HepG2 (cell line): ENCODE results near the gene NOL4L. TPM values are rescaled to one million over a fixed set of nuclear protein-coding genes. Genes with fewer than 3 reads are reported as not detected.

Experiments used
- AKAP8 ChIP-seq: sonication (generic); formaldehyde crosslinking; IDR thresholded peaks from 2 replicates; pipeline ENCODE4 v1.5.1; 2020; ENCODE audit warnings: mild to moderate bottlenecking, missing genetic modification reagents
- BCL6 ChIP-seq: IDR thresholded peaks from 2 replicates; pipeline ENCODE4 v1.6.1; 2016; ENCODE audit warnings: missing genetic modification reagents, missing compliant biosample characterization
- EED ChIP-seq: sonication (generic); formaldehyde crosslinking; IDR thresholded peaks from 2 replicates; pipeline ENCODE4 v1.5.0; 2020; ENCODE audit warnings: mild to moderate bottlenecking, missing genetic modification reagents
- MTF2 ChIP-seq: sonication (generic); formaldehyde crosslinking; IDR thresholded peaks from 2 replicates; pipeline ENCODE4 v1.5.0; 2020; ENCODE audit warnings: missing genetic modification reagents, borderline replicate concordance
- POGZ ChIP-seq: sonication (generic); formaldehyde crosslinking; IDR thresholded peaks from 2 replicates; pipeline ENCODE4 v1.4.0; 2020; ENCODE audit warnings: mild to moderate bottlenecking, missing genetic modification reagents
- POLR2A ChIP-seq, 2 experiments: IDR thresholded peaks; 2 replicates each; pipeline ENCODE4 v1.6.1; 2011; ENCODE audit warnings: low read depth in 2 of 2, low read length in 2 of 2, mild to moderate bottlenecking in 1 of 2, moderate library complexity in 1 of 2; ENCODE audit not compliant: insufficient read depth in 1 of 2
- RARG ChIP-seq: sonication (generic); formaldehyde crosslinking; IDR thresholded peaks from 2 replicates; pipeline ENCODE4 v1.4.0; 2020; ENCODE audit warnings: low read depth, mild to moderate bottlenecking, missing genetic modification reagents
- SIX1 ChIP-seq: sonication (generic); formaldehyde crosslinking; IDR thresholded peaks from 2 replicates; pipeline ENCODE4 v1.4.0; 2020; ENCODE audit warnings: missing genetic modification reagents, borderline replicate concordance
- ZBTB43 ChIP-seq: sonication (generic); formaldehyde crosslinking; conservative IDR thresholded peaks from 2 replicates; pipeline ENCODE4 v1.4.0; 2020; ENCODE audit warnings: missing genetic modification reagents
- ZFP37 ChIP-seq: sonication (generic); formaldehyde crosslinking; IDR thresholded peaks from 2 replicates; pipeline ENCODE4 v1.4.0; 2020; ENCODE audit warnings: missing genetic modification reagents, borderline replicate concordance
- ZNF264 ChIP-seq: sonication (generic); formaldehyde crosslinking; IDR thresholded peaks from 2 replicates; pipeline ENCODE4 v1.4.0; 2020; ENCODE audit warnings: missing genetic modification reagents
- ZNF660 ChIP-seq: sonication (generic); formaldehyde crosslinking; IDR thresholded peaks from 2 replicates; pipeline ENCODE4 v1.5.1; 2020; ENCODE audit warnings: mild to moderate bottlenecking, low read depth, missing genetic modification reagents, borderline replicate concordance
- ZNF788 ChIP-seq: sonication (generic); formaldehyde crosslinking; IDR thresholded peaks from 2 replicates; pipeline ENCODE4 v1.5.0; 2020; ENCODE audit warnings: mild to moderate bottlenecking, missing genetic modification reagents, borderline replicate concordance
- polyA plus RNA-seq, 8 experiments: library from polyadenylated mRNA; depleted of rRNA in 3 of 8; stranded (reverse) in 7 of 8; unstranded in 1 of 8; fragments of >200 nt; fragmentation: Illumina TruSeq in 4 of 8; extraction: Trizol in 4 of 8; gene quantifications; 2 replicates each; pipeline versions ENCODE4 v1.2.1 to v1.2.3, GENCODE V29; 2011 to 2016; ENCODE audit warnings: low read depth in 4 of 8, missing spikeins in 1 of 8, mixed read lengths in 1 of 8; ENCODE audit not compliant: insufficient read depth in 1 of 8
- total RNA-seq, 5 experiments: library from RNA; depleted of rRNA; stranded (reverse); fragments of >200 nt; fragmentation: Illumina TruSeq; extraction: Trizol; gene quantifications; 2 replicates each; pipeline ENCODE4 v1.2.3, GENCODE V29; 2016; ENCODE audit warnings: low read depth in 1 of 5
- TF ChIP-seq, protein P1 (sequence below): sonication (generic); formaldehyde crosslinking; IDR thresholded peaks from 2 replicates; pipeline ENCODE4 v1.5.0; 2020; ENCODE audit warnings: missing genetic modification reagents
- TF ChIP-seq, protein P2 (sequence below): IDR thresholded peaks from 2 replicates; pipeline ENCODE4 v1.6.1; 2016; ENCODE audit warnings: low read depth, missing genetic modification reagents, missing compliant biosample characterization
- TF ChIP-seq, protein P3 (sequence below): sonication (generic); formaldehyde crosslinking; IDR thresholded peaks from 2 replicates; pipeline ENCODE4 v1.9.0; 2021; ENCODE audit warnings: missing genetic modification reagents, mild to moderate bottlenecking, borderline replicate concordance
- TF ChIP-seq, protein P4 (sequence below): sonication (generic); formaldehyde crosslinking; IDR thresholded peaks from 2 replicates; pipeline ENCODE4 v1.4.0; 2020; ENCODE audit warnings: low read depth, mild to moderate bottlenecking, missing genetic modification reagents
- TF ChIP-seq, protein P5 (sequence below): sonication (generic); formaldehyde crosslinking; IDR thresholded peaks from 2 replicates; pipeline ENCODE4 v1.5.0; 2020; ENCODE audit warnings: missing genetic modification reagents, mild to moderate bottlenecking, borderline replicate concordance

NOL4L gene
- total and polyA plus RNA-seq, 2 of the 13 experiments (the other 11 are each of a cell fraction or from before 2014, with no cell fraction given) = 16.6 to 35.4 TPM

- no peak for TF ChIP-seq BCL6 (CRISPR knock-in tag)
- TF ChIP-seq, protein P1, sequence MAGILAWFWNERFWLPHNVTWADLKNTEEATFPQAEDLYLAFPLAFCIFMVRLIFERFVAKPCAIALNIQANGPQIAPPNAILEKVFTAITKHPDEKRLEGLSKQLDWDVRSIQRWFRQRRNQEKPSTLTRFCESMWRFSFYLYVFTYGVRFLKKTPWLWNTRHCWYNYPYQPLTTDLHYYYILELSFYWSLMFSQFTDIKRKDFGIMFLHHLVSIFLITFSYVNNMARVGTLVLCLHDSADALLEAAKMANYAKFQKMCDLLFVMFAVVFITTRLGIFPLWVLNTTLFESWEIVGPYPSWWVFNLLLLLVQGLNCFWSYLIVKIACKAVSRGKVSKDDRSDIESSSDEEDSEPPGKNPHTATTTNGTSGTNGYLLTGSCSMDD (CRISPR knock-in tag) = no peak
- TF ChIP-seq RARG (CRISPR knock-in tag) = no peak
- TF ChIP-seq ZNF788 (CRISPR knock-in tag) = 0 out of 2 replicates have a peak, but pooled peaks have one; percentile 38
- peak; percentile 89; the same call in 1 of the 2 replicates for TF ChIP-seq EED (CRISPR knock-in tag)
- TF ChIP-seq AKAP8 (CRISPR knock-in tag) = no peak
- TF ChIP-seq POLR2A (IDR thresholded peaks at IDR 0.05; ENCODE audit: insufficient read depth in 1 of 2, low read depth in 2 of 2, low read length in 2 of 2) = no peak
- TF ChIP-seq, protein P2, sequence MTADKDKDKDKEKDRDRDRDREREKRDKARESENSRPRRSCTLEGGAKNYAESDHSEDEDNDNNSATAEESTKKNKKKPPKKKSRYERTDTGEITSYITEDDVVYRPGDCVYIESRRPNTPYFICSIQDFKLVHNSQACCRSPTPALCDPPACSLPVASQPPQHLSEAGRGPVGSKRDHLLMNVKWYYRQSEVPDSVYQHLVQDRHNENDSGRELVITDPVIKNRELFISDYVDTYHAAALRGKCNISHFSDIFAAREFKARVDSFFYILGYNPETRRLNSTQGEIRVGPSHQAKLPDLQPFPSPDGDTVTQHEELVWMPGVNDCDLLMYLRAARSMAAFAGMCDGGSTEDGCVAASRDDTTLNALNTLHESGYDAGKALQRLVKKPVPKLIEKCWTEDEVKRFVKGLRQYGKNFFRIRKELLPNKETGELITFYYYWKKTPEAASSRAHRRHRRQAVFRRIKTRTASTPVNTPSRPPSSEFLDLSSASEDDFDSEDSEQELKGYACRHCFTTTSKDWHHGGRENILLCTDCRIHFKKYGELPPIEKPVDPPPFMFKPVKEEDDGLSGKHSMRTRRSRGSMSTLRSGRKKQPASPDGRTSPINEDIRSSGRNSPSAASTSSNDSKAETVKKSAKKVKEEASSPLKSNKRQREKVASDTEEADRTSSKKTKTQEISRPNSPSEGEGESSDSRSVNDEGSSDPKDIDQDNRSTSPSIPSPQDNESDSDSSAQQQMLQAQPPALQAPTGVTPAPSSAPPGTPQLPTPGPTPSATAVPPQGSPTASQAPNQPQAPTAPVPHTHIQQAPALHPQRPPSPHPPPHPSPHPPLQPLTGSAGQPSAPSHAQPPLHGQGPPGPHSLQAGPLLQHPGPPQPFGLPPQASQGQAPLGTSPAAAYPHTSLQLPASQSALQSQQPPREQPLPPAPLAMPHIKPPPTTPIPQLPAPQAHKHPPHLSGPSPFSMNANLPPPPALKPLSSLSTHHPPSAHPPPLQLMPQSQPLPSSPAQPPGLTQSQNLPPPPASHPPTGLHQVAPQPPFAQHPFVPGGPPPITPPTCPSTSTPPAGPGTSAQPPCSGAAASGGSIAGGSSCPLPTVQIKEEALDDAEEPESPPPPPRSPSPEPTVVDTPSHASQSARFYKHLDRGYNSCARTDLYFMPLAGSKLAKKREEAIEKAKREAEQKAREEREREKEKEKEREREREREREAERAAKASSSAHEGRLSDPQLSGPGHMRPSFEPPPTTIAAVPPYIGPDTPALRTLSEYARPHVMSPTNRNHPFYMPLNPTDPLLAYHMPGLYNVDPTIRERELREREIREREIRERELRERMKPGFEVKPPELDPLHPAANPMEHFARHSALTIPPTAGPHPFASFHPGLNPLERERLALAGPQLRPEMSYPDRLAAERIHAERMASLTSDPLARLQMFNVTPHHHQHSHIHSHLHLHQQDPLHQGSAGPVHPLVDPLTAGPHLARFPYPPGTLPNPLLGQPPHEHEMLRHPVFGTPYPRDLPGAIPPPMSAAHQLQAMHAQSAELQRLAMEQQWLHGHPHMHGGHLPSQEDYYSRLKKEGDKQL (CRISPR knock-in tag) = no peak
- no peak for TF ChIP-seq POGZ (CRISPR knock-in tag)
- no peak for TF ChIP-seq ZNF264 (CRISPR knock-in tag)
- TF ChIP-seq ZFP37 (CRISPR knock-in tag) = no peak
- TF ChIP-seq ZNF660 = no peak
- TF ChIP-seq ZBTB43 (CRISPR knock-in tag) = no peak
- TF ChIP-seq MTF2 (CRISPR knock-in tag) = no peak
- TF ChIP-seq, protein P3, sequence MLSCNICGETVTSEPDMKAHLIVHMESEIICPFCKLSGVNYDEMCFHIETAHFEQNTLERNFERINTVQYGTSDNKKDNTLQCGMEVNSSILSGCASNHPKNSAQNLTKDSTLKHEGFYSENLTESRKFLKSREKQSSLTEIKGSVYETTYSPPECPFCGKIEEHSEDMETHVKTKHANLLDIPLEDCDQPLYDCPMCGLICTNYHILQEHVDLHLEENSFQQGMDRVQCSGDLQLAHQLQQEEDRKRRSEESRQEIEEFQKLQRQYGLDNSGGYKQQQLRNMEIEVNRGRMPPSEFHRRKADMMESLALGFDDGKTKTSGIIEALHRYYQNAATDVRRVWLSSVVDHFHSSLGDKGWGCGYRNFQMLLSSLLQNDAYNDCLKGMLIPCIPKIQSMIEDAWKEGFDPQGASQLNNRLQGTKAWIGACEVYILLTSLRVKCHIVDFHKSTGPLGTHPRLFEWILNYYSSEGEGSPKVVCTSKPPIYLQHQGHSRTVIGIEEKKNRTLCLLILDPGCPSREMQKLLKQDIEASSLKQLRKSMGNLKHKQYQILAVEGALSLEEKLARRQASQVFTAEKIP (CRISPR knock-in tag) = no peak
- TF ChIP-seq SIX1 = no peak
- TF ChIP-seq, protein P4, sequence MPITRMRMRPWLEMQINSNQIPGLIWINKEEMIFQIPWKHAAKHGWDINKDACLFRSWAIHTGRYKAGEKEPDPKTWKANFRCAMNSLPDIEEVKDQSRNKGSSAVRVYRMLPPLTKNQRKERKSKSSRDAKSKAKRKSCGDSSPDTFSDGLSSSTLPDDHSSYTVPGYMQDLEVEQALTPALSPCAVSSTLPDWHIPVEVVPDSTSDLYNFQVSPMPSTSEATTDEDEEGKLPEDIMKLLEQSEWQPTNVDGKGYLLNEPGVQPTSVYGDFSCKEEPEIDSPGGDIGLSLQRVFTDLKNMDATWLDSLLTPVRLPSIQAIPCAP (CRISPR knock-in tag) = no peak
- TF ChIP-seq, protein P5, sequence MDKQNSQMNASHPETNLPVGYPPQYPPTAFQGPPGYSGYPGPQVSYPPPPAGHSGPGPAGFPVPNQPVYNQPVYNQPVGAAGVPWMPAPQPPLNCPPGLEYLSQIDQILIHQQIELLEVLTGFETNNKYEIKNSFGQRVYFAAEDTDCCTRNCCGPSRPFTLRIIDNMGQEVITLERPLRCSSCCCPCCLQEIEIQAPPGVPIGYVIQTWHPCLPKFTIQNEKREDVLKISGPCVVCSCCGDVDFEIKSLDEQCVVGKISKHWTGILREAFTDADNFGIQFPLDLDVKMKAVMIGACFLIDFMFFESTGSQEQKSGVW (CRISPR knock-in tag) = no peak
These were observed 48.1 kb downstream of the NOL4L start (continued) for GRCh38 chr20:32536851-32537656.
